ENCODE measurements around the gene ARID2.
A peak's percentile ranks its signal among the peaks of the same experiment; 100 is the strongest.

The ARID2 gene

GRCh38 chr12:45727980-45728629 is 1.4 kb upstream of the ARID2 start:
- Mint-ChIP-seq H3K4me3 (peak overlapping the region; percentile 100), H3K27ac (peak overlapping the region; percentile 98), H3K36me3 (peaks cover 27% of the 10 kb centered on the region), H3K27me3 (no peaks in the 10 kb centered on the region), H3K4me1 (peaks cover 22% of the 10 kb centered on the region), H3K9me3 (no peaks in the 10 kb centered on the region)
- CTCF ChIA-PET: interaction anchor here (1.3 to 11.7 kb wide), 3 partner anchors 72 to 264 kb away, joined by 3 to 107 read pairs (median 49); no protein-coding TSS in a partner anchor
- DNase-seq: peak; percentile 32

GRCh38 chr12:45728630-45729232 is 775 bp upstream of the ARID2 start:
- H3K27me3 Mint-ChIP-seq: no peaks in the 10 kb centered on the region

DNA sequence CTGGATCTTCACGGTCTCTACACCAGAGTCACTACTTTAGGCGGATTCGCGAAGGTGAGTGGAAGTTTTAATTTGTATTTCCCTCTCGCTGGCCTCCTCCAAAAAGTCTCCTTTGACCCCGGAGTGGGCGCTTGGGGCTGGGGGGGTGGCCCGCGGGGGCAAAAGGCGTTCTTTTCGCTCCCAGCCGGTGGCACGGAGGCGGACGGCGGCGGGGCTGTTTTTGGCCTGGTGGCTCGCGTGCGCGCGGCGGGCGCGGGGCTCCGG is 510 bp downstream of the ARID2 start:
- no peak for DNase-seq
- CTCF ChIA-PET: interaction anchor here (1.0 to 11.7 kb wide), 4 partner anchors 12 to 184 kb away, joined by 3 to 107 read pairs (median 5); no protein-coding TSS in a partner anchor
- H3K4me1 Mint-ChIP-seq: peaks cover 30% of the 10 kb centered on the region
- H3K27me3 Mint-ChIP-seq: no peaks in the 10 kb centered on the region
- peak overlapping the region; percentile 98 for H3K27ac Mint-ChIP-seq
- peaks cover 37% of the 10 kb centered on the region for H3K36me3 Mint-ChIP-seq
- H3K9me3 Mint-ChIP-seq: no peaks in the 10 kb centered on the region
- peak overlapping the region; percentile 100 for H3K4me3 Mint-ChIP-seq

More at GRCh38 chr12:45728630-45729232, 775 bp upstream of the ARID2 start:
- CTCF ChIA-PET: interaction anchor here (1.3 to 11.7 kb wide), 2 partner anchors 183 to 263 kb away, joined by 3 to 107 read pairs; no protein-coding TSS in a partner anchor
- Mint-ChIP-seq H3K4me1 (peaks cover 22% of the 10 kb centered on the region), H3K36me3 (peaks cover 31% of the 10 kb centered on the region), H3K9me3 (no peaks in the 10 kb centered on the region), H3K27ac (peak overlapping the region; percentile 98), H3K4me3 (peak overlapping the region; percentile 100)
- DNase-seq: peak; percentile 98

- peaks cover 39% of the 10 kb centered on the region for H3K36me3 Mint-ChIP-seq
- peaks cover 31% of the 10 kb centered on the region for H3K4me1 Mint-ChIP-seq
- peaks cover 1% of the 10 kb centered on the region for H3K9me3 Mint-ChIP-seq
Observed at GRCh38 chr12:45730348-45731189, 1.1 kb downstream of the ARID2 start.

DNA sequence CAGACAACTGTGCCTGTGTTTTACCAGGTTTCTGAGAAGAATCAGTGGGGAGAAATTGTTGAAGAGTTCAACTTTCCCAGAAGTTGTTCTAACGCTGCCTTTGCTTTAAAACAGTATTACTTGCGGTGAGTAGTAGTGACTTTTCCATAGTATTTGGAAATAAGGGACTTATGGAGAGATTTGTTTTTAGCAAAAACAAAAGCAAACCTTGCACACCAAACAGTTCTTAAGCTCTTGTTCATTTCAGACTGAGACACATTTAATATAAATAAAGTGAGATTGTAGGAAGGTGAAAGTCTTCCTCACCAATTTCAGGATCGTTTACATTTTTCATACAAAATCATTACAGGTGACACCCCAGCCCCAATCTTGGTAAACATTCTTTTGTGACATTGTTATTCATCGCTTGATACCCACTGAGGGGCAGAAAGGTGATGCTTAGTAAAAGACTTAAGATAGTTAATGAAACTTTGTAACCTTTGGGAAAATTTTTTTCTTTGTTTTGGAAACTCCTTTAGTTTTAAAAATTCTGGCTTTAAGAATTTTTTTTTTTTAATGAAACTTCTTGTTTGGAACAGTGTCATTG is 1.8 kb downstream of the ARID2 start:
- H3K4me1 Mint-ChIP-seq: peaks cover 34% of the 10 kb centered on the region

More at GRCh38 chr12:45730348-45731189, 1.1 kb downstream of the ARID2 start:
- peak; percentile 73 for DNase-seq
- H3K4me3 Mint-ChIP-seq: peak overlapping the region; percentile 100
- peak overlapping the region; percentile 89 for H3K27ac Mint-ChIP-seq
- no peaks in the 10 kb centered on the region for H3K27me3 Mint-ChIP-seq
- CTCF ChIA-PET: interaction anchor here (1.0 to 11.7 kb wide), 4 partner anchors 11 to 185 kb away, joined by 3 to 107 read pairs (median 5); no protein-coding TSS in a partner anchor

DNA sequence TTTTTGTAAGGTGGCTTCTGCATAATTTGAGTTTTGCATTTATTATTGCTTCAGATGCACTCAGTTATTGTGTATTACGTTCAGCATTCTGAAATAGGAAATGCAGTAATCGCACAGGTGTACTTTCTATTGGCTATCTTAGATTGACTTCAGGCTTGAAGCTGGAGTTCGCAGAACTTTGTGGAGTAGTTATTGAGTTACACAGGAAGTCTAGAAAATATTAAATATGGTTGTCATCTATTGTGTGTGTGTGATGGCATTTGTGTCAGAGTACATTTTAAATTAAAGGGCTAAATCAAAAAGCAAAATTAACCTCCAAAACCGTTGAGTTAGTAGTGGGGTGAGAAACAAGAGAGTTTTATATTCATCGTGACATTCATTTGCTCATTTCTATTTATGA is 2.7 kb downstream of the ARID2 start:
- peaks cover 7% of the 10 kb centered on the region for H3K9me3 Mint-ChIP-seq
- H3K4me1 Mint-ChIP-seq: peaks cover 39% of the 10 kb centered on the region
- H3K4me3 Mint-ChIP-seq: peak overlapping the region; percentile 76
- no peaks in the 10 kb centered on the region for H3K27me3 Mint-ChIP-seq
- peaks cover 45% of the 10 kb centered on the region for H3K36me3 Mint-ChIP-seq
- H3K27ac Mint-ChIP-seq: peak overlapping the region; percentile 90
- no peak for DNase-seq
- CTCF ChIA-PET: interaction anchor here (0.9 kb wide), 1 partner anchor 14 kb away, joined by 3 read pairs; no protein-coding TSS in a partner anchor

More for the DNA sequence above, 1.8 kb downstream of the ARID2 start:
- CTCF ChIA-PET: interaction anchor here (1.5 kb wide), 1 partner anchor 11 kb away, joined by 4 read pairs; no protein-coding TSS in a partner anchor
- H3K36me3 Mint-ChIP-seq: peaks cover 40% of the 10 kb centered on the region
- H3K9me3 Mint-ChIP-seq: peaks cover 1% of the 10 kb centered on the region
- DNase-seq: no peak
- peak overlapping the region; percentile 100 for H3K4me3 Mint-ChIP-seq
- no peaks in the 10 kb centered on the region for H3K27me3 Mint-ChIP-seq
- H3K27ac Mint-ChIP-seq: peak overlapping the region; percentile 89

GRCh38 chr12:45732936-45733335 is 3.4 kb downstream of the ARID2 start:
- no peak for DNase-seq
- peaks cover 39% of the 10 kb centered on the region for H3K4me1 Mint-ChIP-seq
- H3K9me3 Mint-ChIP-seq: peaks cover 9% of the 10 kb centered on the region
- peaks cover 49% of the 10 kb centered on the region for H3K36me3 Mint-ChIP-seq
- peak overlapping the region; percentile 68 for H3K4me3 Mint-ChIP-seq
- H3K27me3 Mint-ChIP-seq: no peaks in the 10 kb centered on the region
- peak overlapping the region; percentile 72 for H3K27ac Mint-ChIP-seq
- CTCF ChIA-PET: no interaction called here

GRCh38 chr12:45737638-45738037 is 8.1 kb downstream of the ARID2 start:
- no peaks in the 10 kb centered on the region for H3K27me3 Mint-ChIP-seq
- peaks cover 36% of the 10 kb centered on the region for H3K4me1 Mint-ChIP-seq
- H3K4me3 Mint-ChIP-seq: no peak overlapping the region
- peaks cover 9% of the 10 kb centered on the region for H3K9me3 Mint-ChIP-seq
- no peak for DNase-seq
- peaks cover 67% of the 10 kb centered on the region for H3K36me3 Mint-ChIP-seq
- CTCF ChIA-PET: interaction anchor here (0.7 kb wide), 1 partner anchor 12 kb away, joined by 3 read pairs; no protein-coding TSS in a partner anchor
- no peak overlapping the region for H3K27ac Mint-ChIP-seq

GRCh38 chr12:45742590-45742989 is 13.1 kb downstream of the ARID2 start:
- CTCF ChIA-PET: interaction anchor here (0.6 to 2.0 kb wide), 6 partner anchors 14 to 199 kb away, joined by 3 to 6 read pairs (median 4); no protein-coding TSS in a partner anchor
- Mint-ChIP-seq H3K36me3 (peaks cover 40% of the 10 kb centered on the region), H3K27ac (no peak overlapping the region), H3K4me3 (no peak overlapping the region), H3K9me3 (no peaks in the 10 kb centered on the region), H3K4me1 (peaks cover 19% of the 10 kb centered on the region), H3K27me3 (no peaks in the 10 kb centered on the region)
- DNase-seq: no peak

GRCh38 chr12:45743247-45743646 is 13.7 kb downstream of the ARID2 start:
- CTCF ChIA-PET: interaction anchor here (1.0 to 2.5 kb wide), 4 partner anchors 17 to 199 kb away, joined by 3 to 10 read pairs (median 4); no protein-coding TSS in a partner anchor
- Mint-ChIP-seq H3K4me3 (no peak overlapping the region), H3K4me1 (peaks cover 17% of the 10 kb centered on the region), H3K27ac (no peak overlapping the region), H3K9me3 (no peaks in the 10 kb centered on the region), H3K27me3 (no peaks in the 10 kb centered on the region), H3K36me3 (peaks cover 41% of the 10 kb centered on the region)
- DNase-seq: no peak

DNA sequence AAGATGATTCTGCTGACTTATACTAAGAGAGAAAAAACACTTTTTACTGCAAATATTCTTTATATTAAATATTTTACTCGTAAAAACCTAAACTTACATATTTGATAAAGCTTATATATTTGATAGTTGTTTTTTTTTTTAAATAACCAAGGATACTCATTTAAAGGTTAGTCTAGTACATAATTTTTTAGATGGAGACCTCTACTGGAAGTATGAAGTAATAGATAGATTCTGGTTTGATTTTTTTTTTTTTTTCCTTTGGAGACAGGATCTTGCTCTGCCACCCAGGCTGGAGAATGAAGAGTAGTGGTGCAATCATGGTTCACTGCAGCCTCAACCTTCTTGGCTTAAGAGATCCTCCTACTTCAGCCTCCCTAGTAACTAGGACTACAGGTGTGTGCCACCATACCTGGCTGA is 16.4 kb downstream of the ARID2 start:
- Mint-ChIP-seq H3K27me3 (no peaks in the 10 kb centered on the region), H3K36me3 (peaks cover 45% of the 10 kb centered on the region), H3K4me1 (peaks cover 34% of the 10 kb centered on the region), H3K27ac (no peak overlapping the region), H3K9me3 (no peaks in the 10 kb centered on the region), H3K4me3 (no peak overlapping the region)
- DNase-seq: no peak
- CTCF ChIA-PET: interaction anchor here (0.6 to 2.5 kb wide), 9 partner anchors 14 to 1951 kb away, joined by 3 to 10 read pairs (median 5); partner anchors contain the start of gene ARID2

DNA sequence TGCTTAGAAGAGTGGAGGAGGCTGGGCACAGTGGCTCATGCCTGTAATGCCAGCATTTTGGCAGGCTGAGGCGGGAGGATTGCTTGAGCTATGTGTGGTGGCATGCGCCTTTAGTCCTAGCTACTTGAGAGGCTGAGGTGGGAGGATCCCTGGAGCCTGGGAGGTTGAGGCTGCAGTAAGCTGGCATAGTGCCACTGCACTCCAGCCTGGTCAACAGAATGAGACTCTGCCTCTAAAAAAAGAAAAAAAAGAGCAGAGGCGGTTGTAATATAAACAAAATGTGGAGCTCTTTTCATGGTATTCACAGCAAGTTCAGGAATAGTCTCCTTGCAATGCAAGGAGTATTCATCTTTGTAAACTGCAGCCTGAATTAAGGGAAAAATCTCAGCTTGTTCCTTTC is 27.2 kb downstream of the ARID2 start:
- CTCF ChIA-PET: interaction anchor here (0.6 to 1.0 kb wide), 3 partner anchors 14 to 213 kb away, joined by 3 read pairs; no protein-coding TSS in a partner anchor
- no peak overlapping the region for H3K4me3 Mint-ChIP-seq
- no peaks in the 10 kb centered on the region for H3K9me3 Mint-ChIP-seq
- no peaks in the 10 kb centered on the region for H3K27me3 Mint-ChIP-seq
- no peak for DNase-seq
- H3K36me3 Mint-ChIP-seq: peaks cover 32% of the 10 kb centered on the region
- no peak overlapping the region for H3K27ac Mint-ChIP-seq
- peaks cover 6% of the 10 kb centered on the region for H3K4me1 Mint-ChIP-seq

GRCh38 chr12:45757172-45757571 is 27.7 kb downstream of the ARID2 start:
- no peak for DNase-seq
- Mint-ChIP-seq H3K9me3 (no peaks in the 10 kb centered on the region), H3K4me1 (peaks cover 5% of the 10 kb centered on the region), H3K27me3 (no peaks in the 10 kb centered on the region), H3K36me3 (peaks cover 32% of the 10 kb centered on the region), H3K4me3 (no peak overlapping the region), H3K27ac (no peak overlapping the region)
- CTCF ChIA-PET: interaction anchor here (0.6 kb wide), 1 partner anchor 38 kb away, joined by 3 read pairs; no protein-coding TSS in a partner anchor
